GM12878 (cell line): ENCODE data around the gene NUP35. TPM values are rescaled to one million over a fixed set of nuclear protein-coding genes. Genes with fewer than 3 reads are reported as not detected.

ENCODE experiments used
- ATAC-seq: fragments of 200-7000 bp; cut with Tn5 transposase; 3 replicates; pipeline ENCODE4 v1.9.1; 2020; ENCODE audit warnings: mild to moderate bottlenecking, moderate library complexity
- BruUV-seq: library from RNA; stranded (reverse); fragments of 400-500 nt; replicated peaks from 2 replicates; lab custom pipeline; 2021; lab: Mats Ljungman, UMichigan
- CTCF ChIA-PET: fragments of 300-600 bp; sonication (Branson Sonifier 250); formaldehyde crosslinking; extraction: SDS; loops from one replicate; lab custom pipeline; 2021; ENCODE audit warnings: inconsistent platforms; lab: Yijun Ruan, JAX
- POLR2A ChIA-PET: fragments of 350-600 bp; formaldehyde crosslinking; extraction: SDS; loops from one replicate; lab custom pipeline; 2021; ENCODE audit warnings: inconsistent platforms; lab: Charles Lee
- RAD21 ChIA-PET: fragments of 300-600 bp; sonication (Branson Sonifier 250); formaldehyde crosslinking; loops from one replicate; lab custom pipeline; 2023; ENCODE audit warnings: antibody characterized with exemption; ENCODE audit not compliant: unreplicated experiment; lab: Charles Lee
- SMC1A ChIA-PET: fragments of 300-600 bp; sonication (Branson Sonifier 250); formaldehyde crosslinking; loops from one replicate; lab custom pipeline; 2023; ENCODE audit not compliant: unreplicated experiment, uncharacterized antibody; lab: Charles Lee
- DNase-seq: peaks from one replicate; pipeline ENCODE4 v3.0.0-alpha.2; 2011; ENCODE audit warnings: low read depth, low spot score
- FAIRE-seq: peaks from 3 replicates; lab custom pipeline; 2011; peaks lifted over from hg19 to GRCh38; lab: Jason Lieb, UNC
- H2AFZ ChIP-seq: 2 replicates; pipeline ENCODE4 v1.6.0; 2011; ENCODE audit warnings: low read depth, low read length, control low read depth; ENCODE audit not compliant: control insufficient read depth
- H3K27ac ChIP-seq: 2 replicates; pipeline ENCODE4 v1.5.1; 2011; ENCODE audit warnings: control low read depth; ENCODE audit not compliant: control insufficient read depth, insufficient read depth
- H3K27me3 ChIP-seq, 2 experiments: replicated peaks in 1 of 2; 2 replicates each; pipeline versions ENCODE4 v1.6.0 to v1.6.1; 2011; ENCODE audit warnings: low read length in 1 of 2; ENCODE audit not compliant: control insufficient read depth in 2 of 2, insufficient read depth in 2 of 2
- H3K36me3 ChIP-seq, 2 experiments: 2 replicates each; pipeline ENCODE4 v1.5.1; 2011; ENCODE audit warnings: low read length in 1 of 2; ENCODE audit not compliant: control insufficient read depth in 2 of 2, insufficient read depth in 2 of 2
- H3K4me1 ChIP-seq: 2 replicates; pipeline ENCODE4 v1.6.1; 2011; ENCODE audit warnings: mild to moderate bottlenecking, low read length, moderate library complexity, mixed read lengths; ENCODE audit not compliant: control insufficient read depth, insufficient read depth
- H3K4me2 ChIP-seq: 2 replicates; pipeline ENCODE4 v1.6.0; 2011; ENCODE audit warnings: control low read depth; ENCODE audit not compliant: control insufficient read depth, insufficient read depth
- H3K4me3 ChIP-seq: fragments of 200-600 bp; sonication (generic); 2 replicates; pipeline ENCODE4 v1.5.1; 2016
- H3K79me2 ChIP-seq: 2 replicates; pipeline ENCODE4 v1.6.0; 2011; ENCODE audit warnings: low read length; ENCODE audit not compliant: control insufficient read depth, insufficient read depth
- H3K9ac ChIP-seq: 2 replicates; pipeline ENCODE4 v1.8.0; 2011; ENCODE audit warnings: low read length, control low read depth, mixed read lengths; ENCODE audit not compliant: control insufficient read depth, insufficient read depth
- H3K9me3 ChIP-seq: replicated peaks from 3 replicates; pipeline ENCODE4 v1.5.1; 2011; ENCODE audit warnings: mild to moderate bottlenecking, low read length; ENCODE audit not compliant: control insufficient read depth, insufficient read depth
- H4K20me1 ChIP-seq: 2 replicates; pipeline ENCODE4 v1.6.0; 2011; ENCODE audit not compliant: control insufficient read depth, insufficient read depth
- BCLAF1 ChIP-seq: fragments of 450-650 bp; IDR thresholded peaks from 2 replicates; pipeline ENCODE4 v1.6.1; 2017; ENCODE audit warnings: antibody characterized with exemption, mild to moderate bottlenecking, moderate library complexity
- FOS ChIP-seq: IDR thresholded peaks from 3 replicates; pipeline ENCODE4 v1.6.1; 2011; ENCODE audit warnings: borderline replicate concordance; ENCODE audit not compliant: insufficient read length; ENCODE audit errors: extremely low read depth
- FOXK2 ChIP-seq: fragments of 450-650 bp; IDR thresholded peaks from 2 replicates; pipeline ENCODE4 v1.6.1; 2017; ENCODE audit warnings: mild to moderate bottlenecking, moderate library complexity
- MEF2A ChIP-seq: IDR thresholded peaks from 2 replicates; pipeline ENCODE4 v1.6.1; 2011; ENCODE audit warnings: low read depth, mild to moderate bottlenecking, low read length, moderate library complexity; ENCODE audit not compliant: insufficient read depth
- MTA3 ChIP-seq: IDR thresholded peaks from 2 replicates; pipeline ENCODE4 v1.6.1; 2012; ENCODE audit warnings: low read length, inconsistent platforms, borderline replicate concordance
- RB1 ChIP-seq: fragments of 450-650 bp; formaldehyde crosslinking; IDR thresholded peaks from 2 replicates; pipeline ENCODE4 v1.6.1; 2017; ENCODE audit warnings: mild to moderate bottlenecking, borderline replicate concordance
- SMAD5 ChIP-seq: IDR thresholded peaks from 2 replicates; pipeline ENCODE4 v1.6.1; 2016; ENCODE audit warnings: antibody characterized with exemption, low read depth
- SPI1 ChIP-seq: IDR thresholded peaks from 2 replicates; pipeline ENCODE4 v1.6.1; 2011; ENCODE audit warnings: low read depth, mild to moderate bottlenecking, low read length, moderate library complexity, borderline replicate concordance; ENCODE audit not compliant: insufficient read depth
- SRF ChIP-seq, 2 experiments: IDR thresholded peaks; 2 replicates each; pipeline ENCODE4 v1.6.1; 2011; ENCODE audit warnings: low read depth in 2 of 2, low read length in 2 of 2, mild to moderate bottlenecking in 1 of 2, moderate library complexity in 1 of 2
- SUPT20H ChIP-seq: IDR thresholded peaks from 2 replicates; pipeline ENCODE4 v1.6.1; 2011; ENCODE audit warnings: low read depth, mild to moderate bottlenecking, low read length, moderate library complexity, borderline replicate concordance; ENCODE audit not compliant: control insufficient read depth
- ZBTB11 ChIP-seq: fragments of 450-650 bp; formaldehyde crosslinking; IDR thresholded peaks from 2 replicates; pipeline ENCODE4 v1.5.0; 2022; ENCODE audit warnings: mild to moderate bottlenecking, missing genetic modification characterization
- ZBTB4 ChIP-seq: fragments of 450-650 bp; formaldehyde crosslinking; IDR thresholded peaks from 2 replicates; pipeline ENCODE4 v1.4.0; 2022; ENCODE audit warnings: mild to moderate bottlenecking, moderate library complexity
- ZNF217 ChIP-seq: fragments of 450-650 bp; IDR thresholded peaks from 2 replicates; pipeline ENCODE4 v1.6.1; 2017; ENCODE audit warnings: antibody characterized with exemption, mild to moderate bottlenecking
- ZSCAN29 ChIP-seq: fragments of 450-650 bp; IDR thresholded peaks from 2 replicates; pipeline ENCODE4 v1.6.1; 2017; ENCODE audit warnings: mild to moderate bottlenecking, moderate library complexity
- in situ Hi-C: fragments of 300-500 bp; cut with MboI; formaldehyde crosslinking; loops from 9 replicates; pipeline ENCODE4 v1.14.3; 2018; ENCODE audit warnings: mixed read lengths
- intact Hi-C: fragments of 100-400 bp; cut with micrococcal nuclease; formaldehyde crosslinking; loops from one replicate; pipeline ENCODE4 v1.14.2; 2022; ENCODE audit not compliant: unreplicated experiment
- polyA plus RNA-seq, 11 experiments: library from polyadenylated mRNA; depleted of rRNA in 4 of 11; unstranded in 6 of 11; stranded (reverse) in 5 of 11; fragments of >200 nt; fragmentation: Nextera tagmentation in 4 of 11; fragmentation: Illumina TruSeq in 1 of 11; extraction: Ambion mirVana in 4 of 11; extraction: Trizol in 1 of 11; gene quantifications; 1 replicate in 1 of 11; 2 replicates in 10 of 11; pipeline versions ENCODE4 v1.2.1 to v1.2.3, GENCODE V29; 2011 to 2016; ENCODE audit warnings: inconsistent platforms in 2 of 11, missing spikeins in 2 of 11, low read depth in 1 of 11
- total RNA-seq, 4 experiments: library from RNA; depleted of rRNA in 3 of 4; stranded (reverse); fragments of >200 nt in 3 of 4; fragmentation: Illumina TruSeq in 1 of 4; extraction: Trizol in 1 of 4; gene quantifications; 2 replicates each; pipeline versions ENCODE4 v1.2.1 to v1.2.3, GENCODE V29; 2013 to 2021

NUP35 gene
- total and polyA plus RNA-seq, 10 of the 15 experiments (the other 5 are each of a cell fraction or from before 2014, with no cell fraction given) = 21.4 to 57.3 (median 30.7) TPM

- TF ChIP-seq ZBTB11 (CRISPR knock-in tag) = no peak
Observed at GRCh38 chr2:183179156-183179555, 54.9 kb downstream of the NUP35 start (continued).

GRCh38 chr2:183185534-183185933, 61.3 kb downstream of the NUP35 start:
- Histone ChIP-seq H3K79me2 (no peaks in the 10 kb centered on the region; the same call in 1 of the 2 replicates), H3K4me2 (no peak overlapping the region), H3K36me3 (peaks cover 2 to 3% of the 10 kb centered on the region in 2 experiments), H3K27ac (no peak overlapping the region), H4K20me1 (no peaks in the 10 kb centered on the region), H3K9me3 (peaks cover 3% of the 10 kb centered on the region; the same call in 2 of the 3 replicates), H3K4me1 (no peaks in the 10 kb centered on the region), H3K9ac (no peak overlapping the region), H3K4me3 (no peak overlapping the region), H3K27me3 (no peaks in the 10 kb centered on the region), H2AFZ (no peak overlapping the region)
- ChIA-PET SMC1A (no interaction called here), RAD21 (no interaction called here), POLR2A (no interaction called here), CTCF (no interaction called here)
- no peak for DNase-seq
- in situ Hi-C loops = no loop called here
- ATAC-seq = no peak; the same call in 2 of the 3 replicates
- intact Hi-C loops = no loop called here
- no TSS peak for BruUV-seq
- FAIRE-seq = no peak
- TF ChIP-seq FOS (no peak), ZNF217 (no peak), RB1 (no peak), FOXK2 (no peak), ZBTB4 (no peak), SMAD5 (no peak), ZSCAN29 (no peak), MEF2A (no peak), SPI1 (no peak), BCLAF1 (no peak), SUPT20H (no peak), MTA3 (no peak), SRF (IDR thresholded peaks at IDR 0.05; ENCODE audit: low read depth in 2 of 2, low read length in 2 of 2) (no peak)
